Activated CD4-positive, CD25-positive, alpha-beta regulatory T cell treated with anti-CD3 and anti-CD28 coated beads, Interleukin-2, amount 50 U/mL, for 16 hours (primary cell): ENCODE results near the gene RWDD2A.
"Not testable (repeated sequence)": the region's sequence is repeated elsewhere in the genome, so short reads cannot be mapped to it uniquely, and the experiment has no call there.

Experiments
- DNase-seq: peaks from one replicate; pipeline ENCODE4 v3.0.0-alpha.2; 2020; ENCODE audit warnings: low read depth, low spot score

The RWDD2A gene

DNA sequence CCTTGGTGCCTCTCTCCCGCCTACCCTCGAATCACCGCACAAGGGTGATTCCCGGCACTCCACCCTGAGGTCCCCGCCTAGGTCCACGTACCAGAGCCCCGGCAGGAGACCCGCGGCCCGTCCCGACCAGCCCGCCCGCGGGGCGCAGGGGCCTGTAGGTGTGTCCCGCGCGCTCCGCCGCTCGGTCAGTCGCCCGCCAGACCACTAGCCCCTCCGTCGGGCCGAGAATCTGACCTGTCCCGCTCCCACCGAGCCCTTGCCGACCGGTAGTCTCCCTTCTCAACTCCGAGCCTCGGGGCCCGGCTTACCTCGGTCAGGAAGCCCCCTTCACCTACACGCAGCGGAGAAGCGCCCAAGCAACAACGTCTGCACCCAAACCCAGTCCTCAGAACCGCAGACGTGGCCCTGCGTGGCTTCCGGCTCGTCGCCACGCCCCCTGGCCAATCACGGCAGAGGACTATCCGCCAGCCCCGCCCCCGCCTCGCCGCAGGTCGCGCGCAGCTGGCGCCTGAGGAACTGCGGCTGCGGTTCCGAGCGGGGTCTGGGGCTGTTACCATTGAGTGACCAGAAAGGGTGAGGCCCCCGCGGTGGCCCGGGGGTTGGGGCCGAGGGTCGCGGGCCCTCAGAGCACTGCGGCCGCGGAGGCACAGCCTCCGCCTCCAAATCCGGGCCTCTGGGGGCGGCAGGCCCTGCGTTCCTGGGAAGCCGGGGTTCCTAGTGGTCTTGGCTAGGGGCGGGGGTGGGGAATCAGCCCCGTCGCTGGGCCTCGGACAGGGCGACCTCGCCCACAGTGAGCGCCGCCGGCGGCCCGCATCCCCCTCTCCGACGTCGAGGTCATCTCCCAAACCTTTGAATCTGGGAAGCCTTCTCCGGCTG lies at the start of gene RWDD2A, which contains the start of gene PGM3:
RWDD2A (plus strand) TSS at position 487 of the 876 bp plus-strand sequence. CDS start 1,095 bp downstream, outside the sequence.
PGM3 (minus strand) TSS at position 395 of the 876 bp plus-strand sequence. CDS start 2,253 bp downstream, outside the sequence.
- peak; percentile 78 for DNase-seq

DNA sequence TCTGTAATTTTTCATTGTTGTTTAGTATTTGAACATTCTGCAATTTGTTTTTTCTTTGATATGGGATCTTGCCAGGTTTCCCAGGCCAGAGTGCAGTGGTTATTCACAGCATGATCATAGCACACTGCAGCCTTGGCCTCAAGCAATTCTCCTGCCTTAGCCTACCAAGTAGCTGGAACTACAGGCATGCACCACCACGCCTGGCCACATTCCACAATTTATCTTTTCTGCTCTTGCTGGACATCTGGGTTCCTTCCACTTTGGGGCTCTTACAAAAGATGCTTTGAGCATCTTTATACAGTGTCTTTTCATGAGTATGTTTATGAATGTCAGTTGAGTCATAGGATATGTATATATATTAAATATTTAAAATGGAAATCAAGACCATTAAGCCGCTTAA lies 42.0 kb upstream of the RWDD2A start:
- DNase-seq: no peak

DNA sequence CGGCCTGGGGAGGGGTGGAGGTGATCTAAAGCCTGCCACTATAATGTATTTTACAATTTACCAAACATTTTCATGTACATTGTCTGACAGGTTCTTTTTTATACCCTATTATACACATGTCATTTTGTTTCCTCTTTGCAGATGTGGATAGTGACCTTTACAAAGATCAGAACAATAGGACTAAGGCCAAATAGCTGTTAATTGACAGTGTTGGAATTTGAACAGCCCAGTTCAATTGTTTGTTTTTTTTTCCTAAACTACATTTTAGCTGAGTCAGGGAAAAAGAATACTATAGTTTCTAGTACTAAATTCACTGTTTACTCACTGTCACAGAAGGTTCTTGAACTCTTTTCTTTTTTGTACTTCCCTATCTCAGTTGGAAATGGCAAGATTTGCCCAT lies 40.2 kb upstream of the RWDD2A start:
- DNase-seq: no peak

DNA sequence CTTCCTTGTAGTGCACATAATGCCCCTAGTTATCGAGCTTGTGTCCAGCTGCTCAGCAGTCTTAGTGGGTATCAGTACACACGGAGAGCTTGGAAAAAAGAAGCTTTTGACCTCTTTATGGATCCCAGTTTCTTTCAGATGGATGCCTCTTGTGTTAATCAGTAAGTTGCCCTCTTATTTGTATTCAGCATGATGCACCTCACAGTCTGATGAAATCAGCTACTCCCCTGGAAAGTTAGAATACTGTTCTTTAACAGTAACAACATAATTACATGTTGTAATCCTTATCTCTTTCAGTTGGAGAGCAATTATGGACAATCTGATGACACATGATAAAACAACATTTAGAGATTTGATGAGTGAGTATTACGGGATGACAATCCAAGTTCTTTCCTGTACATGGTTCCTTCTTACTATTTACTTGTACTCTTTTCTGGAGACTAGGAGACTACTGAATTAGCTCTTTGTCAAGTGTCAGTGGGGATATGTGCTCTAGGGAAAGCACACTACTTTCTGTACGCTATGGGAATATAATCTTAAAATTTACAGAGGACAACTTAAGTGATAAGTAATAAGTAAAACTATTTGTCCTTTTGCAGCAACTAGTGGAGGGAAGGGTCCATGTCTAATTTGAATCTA lies 39.2 kb upstream of the RWDD2A start:
- no peak for DNase-seq

DNA sequence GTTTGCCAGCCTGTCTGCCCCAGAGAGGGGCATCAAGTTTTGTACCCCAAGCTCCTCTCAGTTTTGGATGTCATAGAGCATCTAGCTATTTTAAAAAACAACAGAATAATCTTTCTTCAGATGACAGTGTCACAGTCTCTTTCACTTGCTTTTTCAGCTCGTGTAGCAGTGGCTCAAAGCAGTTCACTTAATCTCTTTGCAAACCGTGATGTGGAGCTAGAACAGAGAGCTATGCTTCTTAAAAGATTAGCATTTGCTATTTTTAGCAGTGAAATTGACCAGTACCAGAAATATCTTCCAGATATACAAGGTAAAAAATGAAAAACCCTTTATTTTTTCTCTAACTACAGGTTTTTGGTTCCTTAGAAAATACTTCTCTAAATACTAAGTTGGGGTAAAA lies 37.4 kb upstream of the RWDD2A start:
- DNase-seq: no peak

DNA sequence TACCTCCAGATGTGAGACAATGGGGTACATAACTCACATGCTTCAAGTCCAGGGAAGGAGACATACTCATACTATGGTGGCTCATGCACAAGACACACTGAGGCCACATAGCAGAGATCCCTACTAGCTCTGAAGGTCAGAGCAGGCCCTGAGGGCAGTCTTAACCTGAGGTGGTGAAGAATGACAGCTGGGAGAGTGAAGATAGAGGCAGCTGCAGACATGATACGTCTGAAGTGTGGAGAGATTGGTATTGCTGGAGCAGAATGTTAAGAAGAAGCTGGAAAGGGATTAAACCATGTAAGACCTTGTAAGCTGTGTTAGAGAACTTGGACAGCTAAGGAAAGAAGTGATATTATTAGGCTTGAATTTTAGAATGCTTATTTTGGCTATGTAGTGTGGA lies 33.0 kb upstream of the RWDD2A start:
- no peak for DNase-seq

DNA sequence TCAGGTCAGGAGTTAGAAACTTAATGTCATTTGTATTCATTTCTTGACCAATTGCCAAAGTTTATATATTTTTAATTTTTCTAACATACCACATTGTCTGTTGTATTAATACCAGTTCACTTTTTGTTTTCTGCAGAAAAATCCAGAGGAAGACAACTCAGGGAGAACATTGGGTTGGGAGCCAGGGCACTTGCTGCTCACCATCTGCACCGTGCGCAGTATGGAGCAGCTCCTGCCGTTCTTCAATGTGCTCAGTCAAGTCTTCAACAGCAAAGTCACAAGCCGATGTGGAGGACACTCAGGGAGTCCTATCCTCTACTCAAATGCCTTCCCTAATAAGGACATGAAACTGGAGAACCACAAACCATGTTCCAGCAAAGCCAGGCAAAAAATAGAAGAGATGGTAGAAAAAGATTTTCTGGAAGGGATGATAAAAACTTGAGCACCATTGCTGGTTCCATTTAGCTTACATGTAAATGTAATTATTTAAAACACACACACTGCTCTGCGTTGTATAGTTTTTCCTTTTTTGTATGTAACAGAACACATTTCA lies 25.4 kb upstream of the RWDD2A start:
- DNase-seq: no peak

DNA sequence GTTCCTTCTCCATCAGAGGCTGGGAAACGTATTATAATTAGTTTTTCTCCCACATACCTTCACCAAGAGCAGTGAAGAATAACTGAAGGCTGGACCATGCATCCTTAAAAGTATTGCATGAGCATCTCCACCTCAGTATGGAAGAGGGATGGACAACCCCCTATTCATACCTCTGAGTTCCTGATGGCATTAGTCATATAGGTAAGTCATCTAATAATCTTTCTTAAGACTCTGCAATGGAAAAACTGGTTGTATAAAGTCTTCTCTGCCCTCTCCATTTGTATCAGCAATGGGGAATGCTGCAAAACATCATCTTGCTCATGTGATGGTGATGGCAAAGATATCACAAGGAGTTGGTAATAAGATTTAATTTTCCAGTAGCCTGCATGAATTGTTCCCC lies 24.6 kb upstream of the RWDD2A start:
- DNase-seq: no peak

DNA sequence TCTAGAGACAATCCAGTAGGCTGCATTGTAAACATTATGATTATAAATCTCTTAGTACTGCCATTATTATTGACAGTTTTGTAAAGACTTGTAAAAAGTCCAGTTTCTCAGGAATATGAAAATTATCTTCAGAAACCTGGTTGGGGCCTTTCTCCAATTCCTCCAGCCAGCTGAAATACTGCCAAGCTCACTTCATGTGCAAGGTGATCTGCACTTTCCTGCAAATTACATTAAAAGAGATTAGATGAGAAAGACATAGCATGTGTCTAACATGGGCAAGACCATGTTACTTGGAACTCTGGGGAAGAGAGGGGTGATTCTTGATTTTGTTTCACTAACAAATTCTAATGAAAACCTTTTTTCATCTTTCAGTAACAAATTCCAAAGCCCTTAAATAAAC lies 24.1 kb upstream of the RWDD2A start:
- no peak for DNase-seq

DNA sequence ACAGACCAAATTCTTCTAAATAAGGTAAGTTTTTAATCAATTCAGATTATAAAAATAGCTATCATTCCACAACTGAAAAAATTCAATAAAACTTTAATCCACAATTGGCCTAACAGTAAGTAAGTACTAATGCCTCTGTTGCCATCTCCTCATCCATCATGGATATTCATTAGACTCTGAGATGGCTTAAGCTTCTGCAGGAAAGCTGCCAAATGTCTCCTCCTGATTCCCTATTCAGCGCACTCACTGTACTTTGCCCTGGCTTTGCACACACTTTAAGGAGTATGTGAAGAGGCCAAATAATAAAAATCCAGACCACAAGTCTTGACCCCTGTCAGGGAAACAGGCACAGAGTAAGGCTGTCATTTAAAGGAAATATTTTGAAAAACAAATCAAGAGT lies 23.6 kb upstream of the RWDD2A start:
- no peak for DNase-seq

DNA sequence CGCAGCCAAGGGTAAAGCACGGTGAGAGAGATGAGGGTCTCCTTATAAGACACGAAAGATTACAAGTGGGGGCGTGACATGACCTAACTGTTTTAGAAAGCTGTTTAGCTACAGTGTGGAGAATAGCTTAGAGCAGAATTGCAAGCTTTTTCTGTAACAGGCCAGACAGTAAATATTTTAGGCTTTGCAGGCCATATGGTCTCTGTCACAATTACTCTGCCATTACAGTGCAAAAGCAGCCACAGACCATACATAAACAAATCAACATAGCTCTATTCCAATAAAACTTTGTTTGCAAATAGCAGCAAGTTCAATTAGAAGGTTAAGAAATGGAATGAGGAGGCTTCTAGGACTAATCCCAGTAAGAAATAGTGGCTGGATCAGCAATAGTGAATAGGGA lies 16.9 kb upstream of the RWDD2A start:
- DNase-seq: no peak

DNA sequence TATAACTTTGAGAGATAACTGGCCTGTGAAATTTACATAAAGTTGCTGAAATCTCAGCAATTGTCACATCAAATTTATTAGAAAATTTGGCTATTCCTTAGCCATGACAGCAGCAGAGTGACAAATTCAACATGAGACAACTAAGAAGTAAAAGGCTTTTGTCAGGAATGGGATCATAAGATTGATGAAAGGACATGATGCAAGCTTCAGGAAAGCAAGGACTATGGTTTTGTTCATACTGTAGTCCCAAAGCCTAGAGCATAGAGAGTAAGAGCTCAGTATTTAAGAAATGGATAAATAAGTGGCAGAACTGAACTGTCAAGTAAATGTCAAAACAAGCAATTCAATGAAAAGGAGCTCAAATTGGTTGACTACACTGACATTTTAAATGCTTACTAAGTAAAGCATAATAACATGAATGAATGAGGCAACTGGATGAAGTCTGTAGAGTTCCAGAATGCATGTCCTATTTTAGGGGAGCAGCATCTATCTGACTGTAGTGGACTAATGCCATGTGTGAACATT lies 12.7 kb upstream of the RWDD2A start:
- no peak for DNase-seq

DNA sequence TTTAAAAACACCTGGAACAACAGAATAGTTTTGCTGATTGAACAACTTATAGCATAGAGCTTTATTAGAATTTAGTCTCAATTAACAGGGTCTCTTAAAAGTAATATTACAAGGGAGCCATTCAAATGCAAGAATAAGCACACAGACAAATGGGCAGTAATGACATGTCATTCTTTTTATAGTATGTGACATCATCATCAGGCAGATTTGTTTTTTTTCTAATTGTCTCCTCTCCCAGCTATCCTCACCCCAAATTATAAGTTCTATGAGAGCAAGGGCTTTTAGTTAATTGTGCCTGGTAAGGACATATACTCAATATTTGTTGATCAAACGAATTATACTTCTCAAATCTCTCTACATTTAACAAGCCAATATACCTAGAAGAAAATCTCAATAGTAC lies 11.0 kb upstream of the RWDD2A start:
- DNase-seq: no peak

DNA sequence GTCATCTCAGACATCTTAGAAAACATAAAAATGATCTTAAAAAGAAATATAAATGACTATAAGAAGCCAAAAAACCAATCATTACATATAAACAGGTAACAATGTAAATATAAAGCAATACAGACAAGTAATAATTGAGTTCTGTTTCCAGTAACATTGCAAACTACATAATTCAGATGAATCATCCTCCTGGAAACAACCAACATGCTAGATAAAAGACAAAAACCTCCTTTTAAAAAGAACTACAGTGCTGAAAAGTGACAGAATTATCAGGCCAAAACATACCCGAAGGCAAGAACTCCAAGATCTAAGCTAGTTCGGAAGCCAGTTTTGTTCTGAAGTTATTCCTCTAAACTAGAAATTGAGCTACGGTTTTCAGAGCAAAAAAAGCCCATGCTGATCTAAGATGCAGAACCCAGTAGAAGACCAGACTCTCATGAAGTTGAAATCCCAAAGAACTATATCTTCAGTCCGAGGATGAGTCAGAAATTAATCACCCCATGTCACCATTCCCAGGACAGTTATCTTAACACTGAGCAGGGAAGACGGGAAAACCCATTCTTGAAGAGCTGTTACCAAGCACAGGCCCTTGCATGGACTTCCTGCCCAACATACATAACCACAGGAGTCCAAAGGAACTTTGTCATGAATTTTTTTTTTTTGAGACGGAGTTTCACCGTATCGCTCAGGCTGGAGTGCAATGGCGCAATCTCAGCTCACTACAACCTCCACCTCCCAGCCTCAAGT lies 9.9 kb upstream of the RWDD2A start:
- DNase-seq: no peak

DNA sequence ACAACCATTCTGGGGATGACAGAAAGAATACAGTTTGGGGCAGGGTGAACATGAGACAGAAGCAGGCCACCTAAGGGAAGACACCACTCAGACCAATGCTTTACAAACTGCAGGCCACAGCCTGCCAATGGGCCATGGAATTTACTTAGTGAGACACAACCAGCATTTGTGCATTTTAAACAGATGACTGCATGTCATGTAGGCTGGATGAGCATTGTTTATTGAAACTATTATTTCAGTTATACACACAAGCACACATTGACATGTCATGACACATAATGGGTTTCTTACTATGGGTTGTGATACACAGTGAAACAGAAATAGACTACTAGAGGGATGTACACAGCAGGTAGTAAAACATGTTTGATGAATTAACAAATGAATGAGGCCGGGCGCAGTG lies 8.1 kb upstream of the RWDD2A start:
- no peak for DNase-seq

DNA sequence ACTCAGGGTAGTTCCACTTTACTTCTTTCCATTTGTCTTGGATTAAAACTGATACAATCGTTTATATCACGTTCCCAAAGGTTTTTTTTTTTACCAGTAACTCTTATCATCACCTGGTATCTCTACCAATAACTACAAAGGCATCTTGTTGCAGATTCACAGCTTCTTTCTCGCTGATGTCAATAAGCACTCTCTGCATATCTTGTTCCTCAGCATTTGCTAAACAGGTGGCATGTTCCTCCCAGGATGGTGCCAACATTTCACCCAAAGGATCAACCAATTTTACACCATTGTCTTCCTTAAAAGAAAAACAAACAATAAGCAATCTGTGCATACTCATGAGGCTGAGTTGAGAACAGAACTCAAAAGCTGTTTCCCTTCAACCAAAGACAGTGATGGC lies 4.7 kb upstream of the RWDD2A start:
- no peak for DNase-seq

DNA sequence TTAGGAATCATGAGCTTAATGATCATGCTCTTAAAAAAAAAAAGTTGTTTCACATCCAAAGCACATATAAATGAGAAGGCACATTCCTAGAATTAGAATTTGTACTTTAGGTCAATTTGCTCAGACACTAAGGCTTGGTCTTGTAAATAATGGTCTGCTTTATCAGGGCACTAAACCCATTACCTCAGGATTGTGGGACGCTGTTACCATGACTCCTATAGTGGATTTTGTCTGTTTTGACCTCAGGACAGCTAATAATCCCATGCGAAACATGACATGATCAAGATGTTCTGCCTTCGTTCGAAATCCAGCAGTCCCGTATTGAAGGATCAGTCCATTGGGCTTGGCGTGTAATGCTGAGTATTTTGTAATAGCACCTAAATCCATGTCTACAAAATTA lies 2.5 kb upstream of the RWDD2A start:
- no peak for DNase-seq

DNA sequence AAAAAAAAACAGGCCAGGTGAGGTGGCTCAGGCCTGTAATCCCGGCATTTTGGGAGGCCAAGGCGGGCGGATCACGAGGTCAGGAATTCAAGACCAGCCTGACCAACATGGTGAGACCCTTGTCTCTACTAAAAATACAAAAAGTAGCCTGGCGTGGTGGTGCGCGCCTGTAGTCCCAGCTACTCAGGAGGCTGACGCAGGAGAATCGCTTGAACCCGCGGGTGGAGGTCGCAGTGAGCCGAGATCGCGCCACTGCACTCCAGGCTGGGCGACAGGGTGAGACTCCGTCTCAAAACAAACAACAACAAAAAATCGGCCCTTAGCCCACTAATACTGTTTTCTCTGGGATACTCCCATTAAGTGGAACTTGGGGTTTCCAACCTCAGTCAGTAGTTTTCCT lies 1.2 kb upstream of the RWDD2A start:
- not testable (repeated sequence) for DNase-seq

DNA sequence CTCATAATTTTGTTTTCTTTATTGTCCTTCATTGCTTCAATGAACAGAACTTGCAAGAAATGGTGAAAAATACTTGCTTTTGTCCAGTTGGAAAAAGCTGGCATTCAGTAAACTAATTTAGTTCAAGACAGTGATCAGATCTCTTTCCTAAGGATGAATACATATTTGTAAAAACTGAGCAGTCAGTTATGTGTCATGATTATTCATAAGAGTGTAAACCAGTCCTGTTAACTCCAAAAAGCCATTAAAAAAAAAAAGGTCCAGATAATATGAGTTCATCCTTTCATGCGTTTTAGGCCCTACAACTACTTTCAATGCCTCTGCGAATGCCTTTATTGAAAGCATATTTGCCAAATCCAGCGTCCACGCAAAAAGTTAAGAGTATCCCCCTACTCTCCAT lies 701 bp upstream of the RWDD2A start:
- DNase-seq: no peak

DNA sequence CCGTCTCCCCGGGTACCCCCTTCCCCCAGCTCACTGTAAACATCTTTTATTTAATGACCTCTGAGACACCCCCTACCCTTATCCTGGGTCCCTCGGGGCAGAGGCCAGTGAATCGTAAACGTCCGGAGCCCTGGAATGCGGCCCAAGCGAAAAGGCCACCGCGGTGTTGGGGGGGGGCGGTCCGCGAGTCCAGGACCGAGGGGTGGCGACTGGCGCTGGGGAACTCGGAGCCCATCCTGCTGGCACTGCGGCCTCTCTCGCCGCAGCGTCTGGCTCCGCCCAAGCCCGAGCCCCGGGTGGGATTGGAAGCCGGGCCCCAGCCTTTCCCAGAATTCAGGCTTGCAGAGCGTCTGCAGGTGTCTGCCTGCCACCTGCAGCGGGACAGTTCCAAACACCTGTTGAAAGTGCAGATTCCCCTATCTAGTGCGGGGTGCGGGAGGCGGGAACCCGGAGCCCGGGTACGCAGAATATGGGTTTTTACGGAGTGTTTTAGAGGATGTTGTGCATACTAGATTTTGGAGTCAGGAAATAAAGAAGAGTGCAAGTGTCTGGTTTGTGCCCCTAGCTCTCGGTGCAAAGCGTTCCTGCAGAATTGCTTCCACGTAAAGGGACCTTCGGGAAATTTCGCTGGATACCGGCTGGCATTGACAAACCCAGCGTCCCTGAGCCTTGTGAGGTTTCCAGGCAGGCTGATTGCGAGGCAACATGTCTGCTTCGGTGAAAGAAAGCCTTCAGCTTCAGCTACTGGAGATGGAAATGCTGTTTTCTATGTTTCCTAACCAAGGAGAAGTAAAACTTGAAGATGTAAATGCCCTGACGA lies 800 bp downstream of the RWDD2A start:
- no peak for DNase-seq
